H9 (cell line): ENCODE measurements around the gene KCNAB1. TPM values are rescaled to one million over a fixed set of nuclear protein-coding genes. Genes with fewer than 3 reads are reported as not detected.

Source experiments
- DNase-seq: peaks from one replicate; pipeline ENCODE4 v3.0.0-alpha.2; 2017
- H2AFZ ChIP-seq: one replicate; pipeline ENCODE4 v1.6.1; 2013; ENCODE audit warnings: mild to moderate bottlenecking, low read length, control low read depth, moderate library complexity
- H2AK5ac ChIP-seq: 2 replicates; pipeline ENCODE4 v1.6.1; 2013; ENCODE audit warnings: low read length, control low read depth, mixed read lengths; ENCODE audit not compliant: insufficient read length
- H2BK120ac ChIP-seq: one replicate; pipeline ENCODE4 v1.6.1; 2013; ENCODE audit warnings: low read depth, mild to moderate bottlenecking, low read length, control low read depth, inconsistent platforms; ENCODE audit not compliant: poor library complexity, severe bottlenecking
- H2BK12ac ChIP-seq: 2 replicates; pipeline ENCODE4 v1.6.1; 2013; ENCODE audit warnings: low read length, control low read depth, mixed read lengths, low read depth; ENCODE audit not compliant: insufficient read length
- H2BK15ac ChIP-seq: 2 replicates; pipeline ENCODE4 v1.6.1; 2013; ENCODE audit warnings: low read depth, low read length, control low read depth
- H2BK20ac ChIP-seq: one replicate; pipeline ENCODE4 v1.6.1; 2013; ENCODE audit warnings: low read depth, mild to moderate bottlenecking, low read length, control low read depth, inconsistent platforms; ENCODE audit not compliant: poor library complexity, severe bottlenecking
- H2BK5ac ChIP-seq: 2 replicates; pipeline ENCODE4 v1.6.1; 2013; ENCODE audit warnings: low read length, control low read depth, mixed read lengths; ENCODE audit not compliant: insufficient read length
- H3K14ac ChIP-seq: 2 replicates; pipeline ENCODE4 v1.6.1; 2013; ENCODE audit warnings: low read length, control low read depth; ENCODE audit not compliant: insufficient read depth
- H3K18ac ChIP-seq: 2 replicates; pipeline ENCODE4 v1.6.1; 2013; ENCODE audit warnings: low read depth, mild to moderate bottlenecking, mixed read lengths, low read length, control low read depth; ENCODE audit not compliant: insufficient read length
- H3K23ac ChIP-seq: 2 replicates; pipeline ENCODE4 v1.6.1; 2013; ENCODE audit warnings: low read length, control low read depth, mixed read lengths, low read depth; ENCODE audit not compliant: insufficient read length
- H3K23me2 ChIP-seq: 2 replicates; pipeline ENCODE4 v1.6.1; 2013; ENCODE audit warnings: low read depth, mild to moderate bottlenecking, mixed read lengths, low read length, control low read depth; ENCODE audit not compliant: insufficient read length, poor library complexity, severe bottlenecking
- H3K27ac ChIP-seq: 2 replicates; pipeline ENCODE4 v1.5.1; 2013; ENCODE audit warnings: low read length, control low read depth, mixed read lengths, low read depth; ENCODE audit not compliant: insufficient read length
- H3K27me3 ChIP-seq: 2 replicates; pipeline ENCODE4 v1.6.1; 2013; ENCODE audit warnings: low read length, control low read depth, inconsistent platforms; ENCODE audit not compliant: insufficient read depth
- H3K4ac ChIP-seq: 2 replicates; pipeline ENCODE4 v1.6.1; 2013; ENCODE audit warnings: low read depth, mild to moderate bottlenecking, control low read depth, inconsistent platforms, low read length, moderate library complexity
- H3K4me1 ChIP-seq: 2 replicates; pipeline ENCODE4 v1.6.1; 2013; ENCODE audit warnings: low read length, control low read depth, inconsistent platforms; ENCODE audit not compliant: insufficient read depth
- H3K4me2 ChIP-seq: 2 replicates; pipeline ENCODE4 v1.6.1; 2013; ENCODE audit warnings: low read length, control low read depth, mixed read lengths; ENCODE audit not compliant: insufficient read length, insufficient read depth
- H3K56ac ChIP-seq: 2 replicates; pipeline ENCODE4 v1.6.1; 2013; ENCODE audit warnings: low read depth, mild to moderate bottlenecking, mixed read lengths, low read length, control low read depth; ENCODE audit not compliant: insufficient read length
- H3K79me1 ChIP-seq: 2 replicates; pipeline ENCODE4 v1.6.1; 2013; ENCODE audit warnings: low read depth, mild to moderate bottlenecking, moderate library complexity, low read length, control low read depth, inconsistent platforms; ENCODE audit not compliant: insufficient read depth, poor library complexity, severe bottlenecking
- H3K79me2 ChIP-seq: 2 replicates; pipeline ENCODE4 v1.6.1; 2013; ENCODE audit warnings: low read length, control low read depth, inconsistent platforms; ENCODE audit not compliant: insufficient read depth
- H3K9ac ChIP-seq: 2 replicates; pipeline ENCODE4 v1.6.1; 2013; ENCODE audit warnings: low read length, control low read depth, mixed read lengths; ENCODE audit not compliant: insufficient read length; ENCODE audit errors: extremely low read depth
- H3K9me3 ChIP-seq: one replicate; pipeline ENCODE4 v1.6.1; 2013; ENCODE audit warnings: low read depth, low read length, inconsistent platforms; ENCODE audit not compliant: control insufficient read depth
- H3T11ph ChIP-seq: one replicate; pipeline ENCODE4 v1.6.1; 2013; ENCODE audit warnings: mild to moderate bottlenecking, low read length, control low read depth, inconsistent platforms
- H4K20me1 ChIP-seq: one replicate; pipeline ENCODE4 v1.6.1; 2013; ENCODE audit not compliant: control insufficient read depth, insufficient read length, insufficient read depth
- H4K5ac ChIP-seq: 2 replicates; pipeline ENCODE4 v1.6.1; 2013; ENCODE audit warnings: low read depth, mild to moderate bottlenecking, mixed read lengths, low read length, control low read depth; ENCODE audit not compliant: insufficient read length
- H4K8ac ChIP-seq: replicated peaks from 2 replicates; pipeline ENCODE4 v1.6.1; 2013; ENCODE audit warnings: low read length, control low read depth, mixed read lengths, low read depth; ENCODE audit not compliant: insufficient read length
- H4K91ac ChIP-seq: 2 replicates; pipeline ENCODE4 v1.6.1; 2013; ENCODE audit warnings: low read depth, mild to moderate bottlenecking, moderate library complexity, mixed read lengths, low read length, control low read depth; ENCODE audit not compliant: insufficient read length
- H3K27ac Mint-ChIP-seq, 3 experiments: 2 replicates in 2 of 3; 3 replicates in 1 of 3; pipeline ENCODE4 v1.8.0; 2020 to 2021; ENCODE audit warnings: mixed read lengths in 3 of 3, mild to moderate bottlenecking in 1 of 3, moderate library complexity in 1 of 3
- H3K27me3 Mint-ChIP-seq: 2 replicates; pipeline ENCODE4 v1.8.0; 2021; ENCODE audit warnings: low read depth, mild to moderate bottlenecking, moderate library complexity, mixed read lengths
- H3K36me3 Mint-ChIP-seq, 3 experiments: 2 replicates in 2 of 3; 3 replicates in 1 of 3; pipeline ENCODE4 v1.8.0; 2020 to 2021; ENCODE audit warnings: low read depth in 3 of 3, mixed read lengths in 3 of 3; ENCODE audit not compliant: insufficient read depth in 1 of 3
- H3K4me1 Mint-ChIP-seq, 2 experiments: 2 replicates each; pipeline ENCODE4 v1.8.0; 2020; ENCODE audit warnings: mixed read lengths in 2 of 2
- H3K4me3 Mint-ChIP-seq, 2 experiments: 2 replicates in 1 of 2; 3 replicates in 1 of 2; pipeline ENCODE4 v1.8.0; 2020 to 2021; ENCODE audit warnings: mild to moderate bottlenecking in 2 of 2, mixed read lengths in 2 of 2, moderate library complexity in 1 of 2
- H3K9me3 Mint-ChIP-seq, 2 experiments: 2 replicates in 1 of 2; 3 replicates in 1 of 2; pipeline ENCODE4 v1.8.0; 2020; ENCODE audit warnings: mild to moderate bottlenecking in 2 of 2, mixed read lengths in 2 of 2, moderate library complexity in 1 of 2
- CTCF ChIP-seq: fragments of 200-600 bp; sonication (generic); conservative IDR thresholded peaks from 3 replicates; pipeline ENCODE4 v1.8.0; 2021; ENCODE audit warnings: antibody characterized with exemption, mild to moderate bottlenecking
- WGBS: extraction: QIAGEN DNeasy Blood & Tissue Kit; methylation state at CpG from one replicate; pipeline ENCODE4 v1.1.7; 2013; ENCODE audit warnings: missing lambda C conversion rate, low lambda C conversion rate, mixed read lengths; ENCODE audit not compliant: insufficient read length; ENCODE audit errors: extremely low coverage; 5-methylcytosine and 5-hydroxymethylcytosine counted together
- total RNA-seq: library from RNA; stranded (reverse); gene quantifications from 2 replicates; pipeline ENCODE4 v1.2.1, GENCODE V29; 2021

KCNAB1 gene
- total RNA-seq, 1 experiment from 2014 or later: 3.7 TPM

- no peak overlapping the region for H2BK120ac ChIP-seq
- H3K4me2 ChIP-seq: no peak overlapping the region
- no peak overlapping the region for H3K18ac ChIP-seq
- no peaks in the 10 kb centered on the region for H3K4me1 Mint-ChIP-seq
- H3K27me3 ChIP-seq: no peaks in the 10 kb centered on the region
- H4K91ac ChIP-seq: no peak overlapping the region
- no peak overlapping the region for H3K4ac ChIP-seq
- no peak overlapping the region for H4K8ac ChIP-seq
- no peaks in the 10 kb centered on the region for H3K9me3 ChIP-seq
- no peaks in the 10 kb centered on the region for H4K20me1 ChIP-seq
- no peak overlapping the region for H3K9ac ChIP-seq
- DNase-seq: no peak
- H2BK12ac ChIP-seq: no peak overlapping the region
- no peak overlapping the region for H2BK20ac ChIP-seq
- no peaks in the 10 kb centered on the region for H3K4me1 ChIP-seq
- H3K27ac ChIP-seq: no peak overlapping the region
- no peak for TF ChIP-seq CTCF
- no peak overlapping the region for H3K14ac ChIP-seq
- no CpG with 5 or more reads among the region's 3 CpGs for WGBS
- no peaks in the 10 kb centered on the region for H3K79me2 ChIP-seq
- H3K23me2 ChIP-seq: no peaks in the 10 kb centered on the region
- no peak overlapping the region for H2AFZ ChIP-seq
- H4K5ac ChIP-seq: no peak overlapping the region
- H3K27ac Mint-ChIP-seq: no peak overlapping the region
- no peaks in the 10 kb centered on the region for H3K36me3 Mint-ChIP-seq
- no peaks in the 10 kb centered on the region for H3K79me1 ChIP-seq
- no peak overlapping the region for H3T11ph ChIP-seq
- H3K9me3 Mint-ChIP-seq: no peaks in the 10 kb centered on the region
- H2BK5ac ChIP-seq: no peak overlapping the region
- no peak overlapping the region for H3K56ac ChIP-seq
- H2BK15ac ChIP-seq: no peak overlapping the region
- no peak overlapping the region for H3K4me3 Mint-ChIP-seq
- H2AK5ac ChIP-seq: no peak overlapping the region
- H3K27me3 Mint-ChIP-seq: no peaks in the 10 kb centered on the region
- no peak overlapping the region for H3K23ac ChIP-seq
Observed at GRCh38 chr3:156131241-156131640, 10.9 kb downstream of the KCNAB1 start.
